ENCODE data around the gene CEP112. TPM values are rescaled to one million over a fixed set of nuclear protein-coding genes. Genes with fewer than 3 reads are reported as not detected.
"Not testable (repeated sequence)": the region's sequence is repeated elsewhere in the genome, so short reads cannot be mapped to it uniquely, and the experiment has no call there.

Gene CEP112
- total RNA-seq, 1 donor from 2014 or later, result 8.5 TPM

- not testable (repeated sequence) for DNase-seq (ENCODE audit: low read depth in 2 of 2)
Measured at GRCh38 chr17:65837232-65837631, 354.7 kb downstream of the CEP112 start.

DNA sequence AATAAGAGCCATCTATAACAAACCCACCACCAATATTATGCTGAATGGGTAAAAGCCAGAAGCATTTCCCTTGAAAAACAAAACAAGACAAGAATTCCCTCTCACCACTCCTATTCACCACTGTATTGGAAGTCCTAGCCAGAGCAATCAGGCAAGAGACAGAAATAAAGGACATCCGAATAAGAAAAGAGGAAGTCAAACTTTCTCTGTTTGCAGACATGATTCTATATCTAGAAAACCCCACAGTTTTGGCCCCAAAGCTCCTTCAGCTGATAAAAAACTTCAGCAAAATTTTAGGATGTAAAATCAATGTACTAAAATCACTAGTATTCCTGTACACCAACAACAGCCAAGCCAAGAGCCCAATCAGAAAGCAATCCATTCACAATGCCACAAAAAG, 358.7 kb downstream of the CEP112 start:
- no peak for DNase-seq (ENCODE audit: low read depth in 2 of 2)

DNA sequence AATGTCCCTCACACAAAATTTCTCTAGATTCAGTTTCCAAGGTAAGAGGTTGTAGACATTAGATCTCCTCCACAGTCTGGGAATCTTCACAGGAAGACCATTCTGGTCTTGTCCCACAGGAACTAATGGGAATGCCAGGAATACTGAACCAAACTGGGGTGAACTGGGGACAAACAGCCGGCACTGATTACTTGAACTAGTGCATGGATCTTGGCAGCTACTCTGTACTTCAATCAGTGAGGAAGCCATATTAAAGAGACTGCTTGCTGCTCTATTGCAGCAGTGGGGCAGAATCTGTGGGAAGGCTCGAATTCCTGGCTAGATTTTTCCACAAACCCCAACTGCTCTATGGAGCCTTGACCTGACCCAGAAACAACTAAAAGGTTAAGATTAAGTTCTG, 361.6 kb downstream of the CEP112 start:
- DNase-seq (ENCODE audit: low read depth in 2 of 2), result no peak

DNA sequence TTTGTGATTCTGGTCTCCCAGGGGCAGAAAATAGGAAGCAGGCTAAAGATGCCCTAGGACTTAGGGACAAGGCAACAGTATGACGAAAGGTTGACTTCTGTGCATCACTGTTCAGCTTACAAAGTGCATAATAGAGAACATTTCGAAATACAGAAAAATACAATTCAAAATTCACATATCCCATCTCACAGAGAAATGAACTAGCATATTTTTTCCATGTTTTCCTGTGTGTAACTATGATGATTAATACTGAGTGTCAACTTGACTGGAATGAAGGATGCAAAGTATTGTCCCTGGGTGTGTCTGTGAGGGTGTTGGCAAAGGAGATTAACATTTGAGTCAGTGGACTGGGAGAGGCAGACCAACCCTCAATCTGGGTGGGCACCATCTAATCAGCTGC, 365.4 kb downstream of the CEP112 start:
- not testable (repeated sequence) for DNase-seq (ENCODE audit: low read depth in 2 of 2)

DNA sequence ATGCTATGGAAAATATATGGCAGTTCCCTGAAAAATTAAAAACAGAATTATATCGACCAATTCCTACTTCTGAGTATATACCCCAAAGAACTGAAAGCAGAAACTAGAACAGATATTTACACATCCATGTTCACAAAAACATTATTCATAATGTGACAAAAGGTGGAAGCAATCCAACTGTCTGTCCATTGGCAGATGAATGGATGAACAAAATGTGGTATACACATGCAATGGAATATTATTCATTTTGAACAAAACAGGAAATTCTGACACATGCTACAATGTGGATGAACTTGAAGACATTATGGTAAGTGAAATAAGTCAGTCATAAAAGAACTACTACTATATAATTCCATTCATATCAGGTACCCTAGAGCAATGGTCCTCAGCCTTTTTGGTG, 367.0 kb downstream of the CEP112 start:
- peak; percentile 77 to 86 for DNase-seq (ENCODE audit: low read depth in 2 of 2)

GRCh38 chr17:65823713-65824112, 368.2 kb downstream of the CEP112 start:
- DNase-seq (ENCODE audit: low read depth in 2 of 2), result peak; percentile 25 to 58

DNA sequence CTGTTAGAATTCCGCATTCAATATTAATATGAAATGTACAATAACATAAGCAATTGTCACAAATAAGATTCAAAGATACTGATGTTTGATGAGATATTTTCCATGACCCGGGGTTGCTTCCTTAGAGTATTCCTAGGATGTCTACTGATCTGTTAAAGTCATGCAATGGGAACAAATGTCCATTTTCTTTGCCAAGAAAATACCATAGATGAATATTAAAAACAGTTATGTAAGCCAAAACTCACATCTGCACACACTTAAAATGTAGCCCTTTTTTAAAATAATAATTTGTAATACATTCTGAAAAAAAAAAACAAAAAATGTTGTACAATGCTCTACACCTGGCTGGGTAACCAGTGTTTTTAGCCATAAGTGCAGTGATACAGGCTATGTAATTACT, 371.1 kb downstream of the CEP112 start:
- no peak for DNase-seq (ENCODE audit: low read depth in 2 of 2)

DNA sequence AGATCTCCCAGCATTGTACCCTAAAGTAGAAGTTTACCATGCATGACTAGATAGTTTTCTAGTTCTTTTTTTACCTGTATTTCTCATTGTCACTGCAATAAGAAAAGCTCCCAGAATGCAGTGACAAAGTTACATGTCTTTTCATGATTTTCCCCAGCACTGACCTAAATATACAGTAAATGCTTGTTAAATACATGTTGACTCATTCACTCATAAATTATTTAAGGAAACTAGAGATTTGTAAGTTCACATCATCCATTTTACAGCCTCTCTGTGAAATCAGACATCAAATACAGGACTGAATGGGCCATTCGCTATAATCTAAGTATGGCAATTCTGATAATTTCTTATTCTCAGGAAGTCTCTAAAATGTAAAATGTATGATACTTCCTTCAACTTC, 371.6 kb downstream of the CEP112 start:
- DNase-seq (ENCODE audit: low read depth in 2 of 2), result no peak

- DNase-seq (ENCODE audit: low read depth in 2 of 2), result no peak
Measured at GRCh38 chr17:65819810-65820209, 372.1 kb downstream of the CEP112 start.

GRCh38 chr17:65817951-65818350, 374.0 kb downstream of the CEP112 start:
- DNase-seq (ENCODE audit: low read depth in 2 of 2), result no peak

DNA sequence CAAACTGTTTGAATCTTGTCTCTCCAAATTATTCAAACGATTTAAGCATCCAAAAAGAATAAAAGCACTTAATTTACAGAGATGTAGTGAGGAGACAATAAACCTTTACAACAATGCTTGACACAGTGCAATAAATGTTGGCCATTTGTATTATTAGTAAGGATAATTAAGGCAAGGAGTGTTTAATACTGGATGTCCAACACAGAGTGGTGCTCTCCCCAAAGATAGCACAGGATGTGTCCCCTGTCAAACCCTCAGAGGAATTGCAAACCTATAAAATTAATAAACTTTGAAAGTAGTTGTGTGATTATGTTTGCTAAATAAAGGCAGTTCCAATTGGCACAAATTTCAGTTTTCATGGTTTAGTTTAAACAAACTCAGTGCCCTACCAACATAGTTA, 377.5 kb downstream of the CEP112 start:
- DNase-seq (ENCODE audit: low read depth in 2 of 2), result no peak

- DNase-seq (ENCODE audit: low read depth in 2 of 2), result no peak
Measured at GRCh38 chr17:65813306-65813705, 378.6 kb downstream of the CEP112 start.

- DNase-seq (ENCODE audit: low read depth in 2 of 2), result no peak
Measured at GRCh38 chr17:65811043-65811442, 380.9 kb downstream of the CEP112 start.

DNA sequence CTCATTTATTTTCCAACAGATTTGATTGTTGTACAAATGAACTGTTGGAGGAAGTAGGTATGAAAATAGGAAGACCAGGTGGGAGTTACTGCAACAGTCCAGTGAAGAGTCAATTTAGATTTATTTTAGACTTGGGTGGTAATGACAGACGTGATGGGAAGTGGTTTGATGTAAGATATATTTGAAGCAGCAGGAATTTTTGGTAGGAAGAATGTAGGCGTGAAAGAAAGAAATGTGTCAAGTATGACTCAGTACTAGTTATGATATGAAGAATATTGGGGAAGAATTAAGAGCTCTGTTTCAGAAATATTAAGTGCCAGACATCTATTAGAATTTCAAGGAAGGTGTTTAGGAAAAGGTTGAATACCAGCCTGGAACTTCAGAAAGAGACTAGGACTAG, 382.6 kb downstream of the CEP112 start:
- peak in 1 of 2 donors; percentile 17 for DNase-seq (ENCODE audit: low read depth in 2 of 2)

DNA sequence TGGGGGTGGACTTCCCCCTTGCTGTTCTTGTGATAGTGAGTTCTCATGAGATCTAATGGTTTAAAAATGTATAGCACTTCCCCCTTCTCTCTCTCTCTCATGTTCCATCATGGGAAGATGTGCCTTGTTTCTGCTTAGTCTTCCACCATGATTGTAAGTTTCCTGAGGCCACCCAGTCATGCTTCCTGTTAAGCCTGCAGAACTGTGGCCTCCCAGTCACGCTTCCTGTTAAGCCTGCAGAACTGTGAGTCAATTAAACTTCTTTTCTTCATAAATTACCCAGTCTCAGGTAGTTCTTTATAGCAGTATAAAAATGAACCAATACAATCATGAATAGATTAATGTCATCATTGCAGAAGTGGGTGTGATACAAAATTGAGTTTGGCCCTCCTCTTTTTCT, 383.4 kb downstream of the CEP112 start:
- peak in 1 of 2 donors; percentile 22 for DNase-seq (ENCODE audit: low read depth in 2 of 2)

DNA sequence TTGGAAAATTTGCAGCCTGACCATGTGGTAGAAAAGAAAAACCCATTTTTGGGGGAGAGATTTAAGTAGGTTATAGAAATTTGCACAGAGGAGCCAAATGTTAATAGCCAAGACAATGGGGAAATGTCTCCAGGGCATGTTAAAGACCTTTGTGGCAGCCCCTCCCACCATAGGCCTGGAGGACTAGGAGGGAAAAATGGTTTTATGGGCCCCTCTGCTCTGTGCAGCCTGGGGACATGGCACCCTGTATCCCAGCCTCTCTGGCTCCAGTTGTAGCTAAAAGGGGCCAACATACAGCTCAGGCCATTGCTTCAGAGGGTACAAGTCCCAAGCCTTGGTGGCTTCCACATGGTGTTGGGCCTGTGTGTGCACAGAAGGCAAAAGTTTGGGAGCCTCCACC, 384.6 kb downstream of the CEP112 start:
- no peak for DNase-seq (ENCODE audit: low read depth in 2 of 2)

- no peak for DNase-seq (ENCODE audit: low read depth in 2 of 2)
Measured at GRCh38 chr17:65801513-65801912, 390.4 kb downstream of the CEP112 start.

GRCh38 chr17:65800655-65801054, 391.3 kb downstream of the CEP112 start:
- no peak for DNase-seq (ENCODE audit: low read depth in 2 of 2)

GRCh38 chr17:65799869-65800268, 392.1 kb downstream of the CEP112 start:
- DNase-seq (ENCODE audit: low read depth in 2 of 2), result no peak

GRCh38 chr17:65799454-65799853, 392.5 kb downstream of the CEP112 start:
- DNase-seq (ENCODE audit: low read depth in 2 of 2), result no peak

DNA sequence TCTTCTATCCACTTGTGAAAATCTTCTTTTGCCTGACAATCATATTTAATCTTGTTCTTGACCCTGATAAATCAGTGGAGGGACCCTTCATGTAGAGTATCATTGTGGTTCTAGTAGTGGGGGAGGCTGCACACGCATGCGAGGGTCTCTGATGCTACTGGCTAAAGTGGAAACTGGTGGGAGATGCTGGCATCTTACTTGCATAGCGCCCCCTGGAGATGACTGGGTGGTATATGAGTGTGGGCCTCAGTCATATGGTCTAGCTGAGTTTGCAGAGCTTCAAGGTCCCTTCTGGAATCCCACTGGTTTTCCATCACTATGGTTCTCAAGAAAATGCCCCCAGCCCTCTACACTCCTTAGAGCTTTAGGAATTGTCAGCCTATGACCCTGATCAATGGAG, 394.1 kb downstream of the CEP112 start:
- DNase-seq (ENCODE audit: low read depth in 2 of 2), result peak in 1 of 2 donors; percentile 6

GRCh38 chr17:65797101-65797500, 394.8 kb downstream of the CEP112 start:
- DNase-seq (ENCODE audit: low read depth in 2 of 2), result no peak

DNA sequence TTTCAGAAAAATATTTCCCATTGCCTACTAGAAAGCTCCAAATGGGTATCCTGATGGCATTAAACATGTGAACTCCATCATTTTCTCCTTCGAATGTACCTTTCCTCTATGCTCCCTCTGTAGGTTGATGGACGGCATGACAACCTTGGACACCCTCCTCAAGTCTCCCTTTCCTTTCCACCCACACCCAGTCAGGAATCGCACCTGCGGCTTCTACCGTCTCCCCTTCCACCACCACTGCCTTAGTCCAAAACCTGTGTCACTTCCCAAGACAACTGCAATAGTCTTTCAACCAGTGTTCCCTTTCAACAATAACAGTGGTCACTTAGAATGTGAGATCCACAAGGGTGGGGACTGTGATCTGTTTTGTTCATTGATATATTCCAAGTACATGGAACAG, 397.4 kb downstream of the CEP112 start:
- DNase-seq (ENCODE audit: low read depth in 2 of 2), result peak; percentile 29 to 39

GRCh38 chr17:65790241-65790640, 401.7 kb downstream of the CEP112 start:
- no peak for DNase-seq (ENCODE audit: low read depth in 2 of 2)
